Measurements from ENCODE around the gene VSX2. TPM values are rescaled to one million over a fixed set of nuclear protein-coding genes. Genes with fewer than 3 reads are reported as not detected.

Gene VSX2
- total RNA-seq, 1 donor from 2014 or later = not detected

- no peak for ATAC-seq
These were observed 16.2 kb upstream of the VSX2 start for GRCh38 chr14:74223016-74223415.

- ATAC-seq = no peak
These were observed 7.5 kb upstream of the VSX2 start for GRCh38 chr14:74231784-74232183.

DNA sequence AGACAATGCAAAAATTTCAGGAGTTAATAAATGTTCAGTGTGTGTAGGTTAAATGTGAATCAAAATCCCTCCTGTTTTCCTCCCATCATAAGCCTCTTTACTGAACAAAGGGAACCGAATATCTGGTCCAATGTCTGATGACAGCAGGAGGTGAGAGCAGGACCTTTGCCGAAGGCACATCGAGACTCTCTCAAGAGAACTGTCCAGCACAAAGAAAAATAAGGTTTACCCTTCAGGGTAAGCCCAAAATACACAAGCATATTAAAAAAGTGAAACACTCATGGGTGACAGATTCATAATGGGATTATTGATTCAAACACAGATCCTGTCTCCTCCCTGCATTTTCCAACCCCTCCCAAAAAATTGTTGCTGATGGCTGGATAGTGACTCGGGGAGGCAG, 4.2 kb upstream of the VSX2 start:
- ATAC-seq = no peak

GRCh38 chr14:74237441-74237840, 1.8 kb upstream of the VSX2 start:
- ATAC-seq = no peak

DNA sequence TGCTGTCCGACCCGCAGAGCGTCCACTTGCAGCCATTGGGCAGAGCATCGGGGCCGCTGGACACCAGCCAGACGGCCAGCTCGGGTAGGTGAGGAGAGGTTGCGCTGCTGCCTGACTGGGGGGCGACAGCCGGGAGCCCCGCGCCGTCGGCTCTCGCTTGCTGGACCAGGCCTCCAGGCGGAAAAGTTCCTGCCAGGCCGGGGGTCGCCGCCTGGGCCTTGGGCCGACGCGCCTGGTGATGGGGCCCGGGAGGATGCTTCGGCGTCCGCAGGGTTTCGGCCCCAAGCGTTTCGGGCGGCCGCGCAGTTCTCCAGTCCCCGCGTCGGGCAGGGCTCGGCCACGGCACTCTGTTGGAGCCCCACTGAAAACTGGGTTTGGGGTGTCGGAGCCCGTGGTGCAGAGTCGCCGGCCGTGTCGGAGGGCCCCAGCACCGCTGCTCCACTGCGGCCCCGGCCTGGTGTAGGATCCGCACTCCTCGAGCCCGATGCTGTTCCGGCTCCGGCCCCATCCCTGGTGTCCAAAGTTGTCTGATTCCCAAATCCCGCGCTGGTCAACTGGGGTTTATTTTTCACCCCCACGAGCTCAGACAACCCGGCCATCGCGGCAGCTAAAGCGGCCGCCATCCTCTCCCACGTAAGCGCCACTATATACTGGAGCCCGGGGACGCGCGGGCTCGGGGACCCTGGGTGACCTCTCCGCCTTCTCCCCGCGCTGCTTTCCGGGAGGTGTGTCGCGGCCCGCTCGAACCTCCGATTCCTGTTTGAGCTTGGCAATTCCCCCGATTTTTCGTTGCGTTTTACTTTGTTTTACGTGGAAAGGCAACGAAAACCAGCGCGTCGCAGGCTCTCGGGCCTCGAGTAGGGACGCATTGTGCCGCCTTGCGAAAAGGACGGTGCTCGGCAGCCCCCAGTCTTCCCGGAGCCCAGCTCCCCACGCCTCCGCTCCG, 872 bp downstream of the VSX2 start:
- ATAC-seq = no peak

DNA sequence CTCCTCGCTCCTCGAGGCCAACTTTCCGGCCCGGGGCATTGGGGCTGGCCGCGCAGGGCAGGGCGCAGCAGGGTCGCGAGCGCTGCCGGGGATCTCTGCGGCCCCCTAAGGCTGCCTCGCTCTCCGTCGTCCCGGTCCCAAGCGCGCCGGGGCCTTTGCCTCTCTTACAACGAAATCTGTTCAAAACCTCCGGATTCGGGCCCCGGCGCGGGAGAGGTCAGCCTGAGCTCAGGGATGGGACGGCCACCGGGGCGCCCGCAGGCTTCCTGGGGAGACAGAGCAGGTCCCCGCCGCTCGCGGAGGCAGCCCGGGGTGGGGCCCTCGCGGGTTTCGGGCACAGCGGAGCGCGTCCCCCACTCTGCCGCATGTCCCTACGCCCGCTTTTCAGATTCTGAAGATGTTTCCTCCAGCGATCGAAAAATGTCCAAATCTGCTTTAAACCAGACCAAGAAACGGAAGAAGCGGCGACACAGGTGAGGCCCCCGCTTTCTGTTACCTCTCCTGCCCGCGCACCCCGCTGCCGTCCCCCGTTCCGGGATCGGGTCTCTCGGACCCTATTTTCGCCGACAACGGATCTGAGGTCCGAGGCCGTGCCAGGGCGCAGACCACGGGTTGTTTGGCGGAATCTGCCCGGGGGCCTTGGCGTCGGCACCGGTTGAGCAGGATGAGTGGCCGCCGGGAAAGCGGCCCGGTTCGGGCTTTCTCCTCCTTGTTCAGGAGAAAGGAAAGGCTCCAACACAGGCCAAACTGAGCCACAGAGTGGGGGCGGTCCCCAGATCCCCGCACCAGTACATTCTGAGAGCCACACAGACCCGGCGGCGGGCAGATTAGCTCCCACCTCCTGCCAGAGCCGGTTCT, 1.8 kb downstream of the VSX2 start:
- ATAC-seq = peak; percentile 17

GRCh38 chr14:74241652-74242017, 2.4 kb downstream of the VSX2 start:
- ATAC-seq = no peak

- no peak for ATAC-seq
These were observed 3.0 kb downstream of the VSX2 start for GRCh38 chr14:74242021-74242779.

DNA sequence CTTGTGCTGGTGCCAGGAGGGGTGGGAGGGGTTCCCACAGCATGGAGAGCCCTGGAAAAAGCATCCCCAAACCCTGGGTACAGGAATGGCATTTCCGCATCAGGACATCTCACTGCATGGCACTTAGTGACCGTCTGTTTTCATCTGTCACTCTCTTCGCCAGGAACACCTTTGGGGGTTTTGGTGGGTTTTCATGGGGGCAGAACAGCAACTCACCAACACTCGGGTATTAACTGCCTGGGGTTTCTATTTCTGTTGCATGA, 3.5 kb downstream of the VSX2 start:
- ATAC-seq = no peak

- no peak for ATAC-seq
These were observed 3.8 kb downstream of the VSX2 start for GRCh38 chr14:74243051-74243450.

GRCh38 chr14:74244115-74244514, 4.9 kb downstream of the VSX2 start:
- no peak for ATAC-seq

- no peak for ATAC-seq
These were observed 6.0 kb downstream of the VSX2 start for GRCh38 chr14:74245292-74245691.

DNA sequence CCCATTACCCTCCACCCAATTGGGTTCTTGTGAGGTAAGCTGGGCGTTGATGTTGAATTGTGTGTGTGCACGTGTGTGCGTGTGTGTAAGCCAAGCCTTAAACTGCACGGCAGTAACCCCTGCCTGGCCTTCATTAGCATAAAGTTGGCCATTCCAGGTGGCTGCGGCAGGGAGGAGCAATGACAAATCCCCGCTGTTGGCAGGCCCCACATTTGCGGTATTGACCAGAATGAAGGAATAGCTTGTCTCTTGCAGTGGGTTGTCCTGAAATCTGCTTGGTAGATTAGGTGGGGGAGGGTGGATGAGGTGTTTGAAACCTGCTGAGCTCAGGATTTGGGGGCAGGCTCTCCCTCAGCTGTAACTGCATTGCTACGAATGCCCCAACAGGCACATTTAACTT, 7.3 kb downstream of the VSX2 start:
- no peak for ATAC-seq

DNA sequence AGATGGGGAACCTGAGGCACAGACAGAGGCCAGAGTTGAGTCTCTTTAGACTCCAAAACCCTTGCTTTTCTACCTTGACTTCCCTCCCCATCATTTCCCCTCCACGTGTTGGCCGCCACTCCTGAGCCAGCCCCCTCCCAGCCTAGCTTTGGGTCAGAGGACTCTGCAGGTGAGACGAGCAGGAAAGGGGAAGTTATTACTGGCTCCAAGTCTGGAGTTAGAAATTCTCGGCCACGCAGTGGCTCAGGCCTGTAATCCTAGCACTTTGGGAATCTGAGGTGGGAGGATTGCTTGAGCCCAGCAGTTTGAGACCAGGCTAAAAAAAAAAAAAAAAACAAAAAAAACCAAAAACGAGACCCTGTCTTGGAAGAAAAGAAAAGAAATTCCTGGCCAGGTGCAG, 8.8 kb downstream of the VSX2 start:
- no peak for ATAC-seq

GRCh38 chr14:74249433-74250375, 10.5 kb downstream of the VSX2 start:
- ATAC-seq = no peak

DNA sequence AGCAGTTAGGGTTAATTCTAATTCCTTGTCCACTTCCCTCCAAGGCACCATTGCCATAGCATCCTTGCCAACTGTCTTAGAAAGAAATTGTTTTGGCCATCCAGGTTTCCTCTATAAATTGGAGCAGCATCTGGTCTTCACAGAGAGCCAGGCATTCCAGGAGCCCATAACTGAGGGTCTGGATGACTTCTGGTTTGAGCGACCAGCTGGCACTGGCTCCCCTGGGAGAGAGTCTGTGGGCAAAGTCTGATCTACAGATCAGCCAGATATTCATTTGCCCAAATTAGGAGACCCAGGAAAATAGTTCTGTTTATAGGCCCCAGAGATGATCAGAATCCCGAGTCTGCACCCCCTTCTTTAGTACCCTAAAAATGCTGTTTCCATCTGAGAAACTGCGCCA, 16.0 kb downstream of the VSX2 start:
- ATAC-seq = no peak

DNA sequence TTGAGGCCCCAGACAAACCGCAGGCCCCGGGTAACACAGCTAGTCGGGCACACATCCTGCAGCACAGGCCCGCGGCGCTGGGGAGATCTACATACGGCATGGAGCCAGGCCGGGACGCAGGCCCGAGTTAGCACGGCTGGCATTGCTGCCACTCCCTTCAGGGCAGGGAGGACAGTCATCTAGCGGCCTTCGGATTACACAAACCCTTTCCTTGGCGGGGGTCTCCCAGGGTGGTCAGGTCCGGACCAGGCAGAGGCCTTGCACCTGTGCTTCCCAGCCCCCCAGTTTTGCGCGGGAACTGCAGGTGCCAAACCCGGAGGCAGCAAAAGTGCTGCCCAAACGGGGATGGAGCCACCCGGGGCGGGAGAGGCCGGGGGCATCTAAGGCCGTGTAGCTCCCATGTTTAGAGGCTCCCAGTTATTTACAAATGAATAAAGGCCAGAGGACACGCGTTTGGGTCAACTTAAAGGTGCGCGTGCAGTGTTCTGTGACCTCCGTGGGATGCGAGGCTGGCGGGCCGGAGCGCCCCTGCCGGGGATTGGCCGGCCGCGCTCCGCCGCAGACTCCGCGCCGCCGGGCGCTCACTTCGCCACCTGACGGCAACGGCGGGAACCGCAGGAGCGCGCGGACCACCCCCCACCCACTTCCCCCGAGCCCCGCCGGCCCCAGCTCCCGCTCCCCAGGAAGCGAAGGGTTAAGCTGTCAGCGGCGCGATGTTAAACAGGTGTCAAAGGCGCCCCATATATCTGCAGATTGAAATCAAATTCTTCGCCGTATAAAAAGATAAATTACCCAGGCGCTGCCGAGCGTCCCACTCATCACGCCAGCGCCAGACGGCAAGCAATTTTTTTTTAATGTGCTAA, 18.1 kb downstream of the VSX2 start:
- peak; percentile 72 for ATAC-seq

- ATAC-seq = no peak
These were observed 18.9 kb downstream of the VSX2 start for GRCh38 chr14:74257941-74258763.

GRCh38 chr14:74258764-74259035, 19.5 kb downstream of the VSX2 start:
- ATAC-seq = no peak

GRCh38 chr14:74259513-74259912, 20.3 kb downstream of the VSX2 start:
- ATAC-seq = no peak

Data from esophagus mucosa (tissue), 1 donor.